Renal cortex interstitium (tissue), 15 donors: ENCODE results near the gene MTERF1. TPM values are rescaled to one million over a fixed set of nuclear protein-coding genes. Genes with fewer than 3 reads are reported as not detected.
A peak's percentile ranks its signal among the peaks of the same experiment; 100 is the strongest.
"Not testable (repeated sequence)": the region's sequence is repeated elsewhere in the genome, so short reads cannot be mapped to it uniquely, and the experiment has no call there.

Source experiments
- DNase-seq, 11 donors: peaks; one replicate each; pipeline ENCODE4 v3.0.0-alpha.2; 2013; ENCODE audit warnings: low read depth in 9 of 11, low spot score in 4 of 11; ENCODE audit errors: extremely low read depth in 1 of 11
- long read RNA-seq, 16 experiments: transcript quantifications; one replicate each; lab custom pipeline, GENCODE V29; 2026
- polyA plus RNA-seq, 3 donors: library from polyadenylated mRNA; unstranded; fragments of 120-200 nt; gene quantifications; one replicate each; pipeline ENCODE4 v1.2.1, GENCODE V29; 2013; ENCODE audit not compliant: insufficient read length in 3 of 3

Gene MTERF1, protein sequence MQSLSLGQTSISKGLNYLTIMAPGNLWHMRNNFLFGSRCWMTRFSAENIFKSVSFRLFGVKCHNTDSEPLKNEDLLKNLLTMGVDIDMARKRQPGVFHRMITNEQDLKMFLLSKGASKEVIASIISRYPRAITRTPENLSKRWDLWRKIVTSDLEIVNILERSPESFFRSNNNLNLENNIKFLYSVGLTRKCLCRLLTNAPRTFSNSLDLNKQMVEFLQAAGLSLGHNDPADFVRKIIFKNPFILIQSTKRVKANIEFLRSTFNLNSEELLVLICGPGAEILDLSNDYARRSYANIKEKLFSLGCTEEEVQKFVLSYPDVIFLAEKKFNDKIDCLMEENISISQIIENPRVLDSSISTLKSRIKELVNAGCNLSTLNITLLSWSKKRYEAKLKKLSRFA
- 10 to 100 TPM; 17.9 to 21.4 (median 18.1) TPM for polyA plus RNA-seq
- long read RNA-seq, donor 1, transcript MTERF1-201 (3 exons, 1,997 nt), result major isoform, 6 of 7 reads
- long read RNA-seq, donor 1, partial matches to known transcripts, result 0 of 7 reads
- long read RNA-seq, donor 1, other reads (novel, unspliced or antisense), result 0 of 7 reads
- long read RNA-seq, donor 2, partial matches to known transcripts, result 0 of 3 reads
- long read RNA-seq, donor 2, other reads (novel, unspliced or antisense), result 0 of 3 reads
- long read RNA-seq, donor 3, partial matches to known transcripts, result 0 of 5 reads
- long read RNA-seq, donor 3, other reads (novel, unspliced or antisense), result 0 of 5 reads
- long read RNA-seq, donor 4, partial matches to known transcripts, result 0 of 2 reads
- long read RNA-seq, donor 4, other reads (novel, unspliced or antisense), result 0 of 2 reads
- long read RNA-seq, donor 5, result 0 reads
- long read RNA-seq, donor 6, partial matches to known transcripts, result 0 of 3 reads
- long read RNA-seq, donor 6, other reads (novel, unspliced or antisense), result 0 of 3 reads
- long read RNA-seq, donor 7, partial matches to known transcripts, result 0 of 6 reads
- long read RNA-seq, donor 7, other reads (novel, unspliced or antisense), result 0 of 6 reads
- long read RNA-seq, donor 8, result 0 reads
- long read RNA-seq, donor 9, partial matches to known transcripts, result 0 of 4 reads
- long read RNA-seq, donor 9, other reads (novel, unspliced or antisense), result 0 of 4 reads
- long read RNA-seq, donor 10, transcript MTERF1-201 (3 exons, 1,997 nt), result major isoform, 5 of 192 reads
- long read RNA-seq, donor 10, partial matches to known transcripts, result 186 of 192 reads
- long read RNA-seq, donor 10, other reads (novel, unspliced or antisense), result 0 of 192 reads
- long read RNA-seq, donor 11, partial matches to known transcripts, result 0 of 5 reads
- long read RNA-seq, donor 11, other reads (novel, unspliced or antisense), result 0 of 5 reads
- long read RNA-seq, donor 12, partial matches to known transcripts, result 156 of 156 reads
- long read RNA-seq, donor 12, other reads (novel, unspliced or antisense), result 0 of 156 reads
- long read RNA-seq, donor 13, result 0 reads
- long read RNA-seq, donor 14, transcript MTERF1-201 (3 exons, 1,997 nt), result major isoform, 5 of 5 reads
- long read RNA-seq, donor 14, partial matches to known transcripts, result 0 of 5 reads
- long read RNA-seq, donor 14, other reads (novel, unspliced or antisense), result 0 of 5 reads
- long read RNA-seq, donor 15, partial matches to known transcripts, result 0 of 1 reads
- long read RNA-seq, donor 15, other reads (novel, unspliced or antisense), result 0 of 1 reads
- long read RNA-seq, donor 16, transcript MTERF1-201 (3 exons, 1,997 nt), result major isoform, 14 of 18 reads
- long read RNA-seq, donor 16, partial matches to known transcripts, result 0 of 18 reads
- long read RNA-seq, donor 16, other reads (novel, unspliced or antisense), result 0 of 18 reads

DNA sequence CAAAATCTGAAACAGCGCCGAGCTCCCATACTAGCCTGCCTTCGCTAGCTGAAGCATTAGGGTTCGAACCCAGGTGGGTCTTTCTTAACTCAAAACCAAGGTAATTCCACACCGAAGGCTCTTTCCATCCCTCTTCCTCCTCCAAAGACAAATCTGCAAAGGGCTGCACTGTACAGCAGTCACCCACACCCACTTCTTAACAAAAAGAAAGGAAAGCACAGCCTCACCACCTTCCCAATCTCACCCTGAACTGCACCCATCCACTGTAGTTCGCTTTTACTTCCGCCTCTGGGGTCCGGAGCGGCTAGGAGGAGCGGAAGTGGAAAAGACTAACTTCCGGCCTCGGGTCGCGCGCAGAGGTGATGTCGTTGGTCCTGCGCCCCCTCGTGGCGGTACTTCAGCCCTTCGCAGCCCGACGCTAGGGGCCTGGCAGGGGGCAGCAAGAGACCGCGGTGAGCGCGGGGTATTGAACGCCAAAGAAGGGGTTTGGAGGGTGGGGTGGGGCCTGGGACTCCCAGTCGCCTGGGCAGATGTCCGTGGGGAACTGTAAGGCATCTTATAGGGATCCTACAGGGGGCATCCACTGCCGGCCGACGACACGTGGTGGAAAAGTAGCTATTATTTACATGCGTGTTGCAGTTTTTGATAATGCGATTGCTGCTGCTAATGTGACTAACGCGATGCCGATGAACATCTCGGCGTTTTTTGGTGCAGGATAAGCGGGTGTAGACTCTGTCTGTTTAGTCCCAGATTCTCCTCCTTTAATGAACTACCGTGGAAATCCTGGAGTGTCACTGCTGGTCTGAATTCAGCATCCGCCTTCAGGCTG is at the start of gene MTERF1:
Gene MTERF1, minus strand, starts transcription at position 290 of the 829 bp plus-strand sequence. CDS start 619 bp downstream, outside the sequence.
- peak; percentile 85 to 96 (median 91) for DNase-seq

- DNase-seq, result no peak
Observed at GRCh38 chr7:91929463-91929862, 49.0 kb upstream of the MTERF1 start.

DNA sequence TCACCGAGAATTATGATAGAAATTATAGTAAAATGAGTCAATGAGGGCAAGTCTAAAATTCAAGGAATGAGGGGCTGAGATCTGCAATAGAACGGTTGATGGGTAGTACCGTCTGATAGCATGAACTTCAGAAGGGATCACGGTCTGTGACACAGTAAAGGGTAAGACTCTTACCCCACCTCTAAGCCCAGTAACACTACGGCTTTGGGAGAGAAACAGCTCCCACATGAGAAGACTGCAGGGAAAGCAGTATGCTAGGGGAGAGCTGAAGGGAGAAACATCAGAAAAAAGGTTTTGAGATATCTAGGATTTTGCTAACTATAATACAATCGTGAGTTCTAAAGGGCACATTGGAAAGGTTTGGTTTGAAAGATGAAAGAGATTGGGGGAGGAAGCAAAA is 47.4 kb upstream of the MTERF1 start:
- DNase-seq, result no peak

GRCh38 chr7:91922857-91923256 is 42.4 kb upstream of the MTERF1 start:
- no peak for DNase-seq

- no peak for DNase-seq
Observed at GRCh38 chr7:91918356-91918755, 37.9 kb upstream of the MTERF1 start.

DNA sequence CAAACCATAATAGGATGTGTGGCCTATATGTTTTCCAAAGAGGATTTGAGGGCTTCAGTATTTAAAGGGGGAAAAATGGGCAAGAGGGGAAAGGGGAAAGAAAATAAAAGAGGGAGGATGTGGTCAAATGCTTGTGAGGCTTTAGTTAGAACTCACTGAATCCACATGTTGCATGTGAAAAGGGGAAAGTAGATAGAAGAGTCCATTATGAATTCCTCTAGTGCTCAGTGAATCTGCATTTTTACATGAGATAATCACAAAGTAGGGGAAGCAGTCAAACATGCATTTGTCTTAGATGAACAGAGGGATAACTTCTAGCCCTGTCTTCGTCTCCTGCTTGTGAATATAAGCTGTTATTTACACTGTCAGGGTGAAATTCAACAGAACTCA is 35.5 kb upstream of the MTERF1 start:
- no peak for DNase-seq

GRCh38 chr7:91915401-91916050 is 35.0 kb upstream of the MTERF1 start:
- no peak for DNase-seq

DNA sequence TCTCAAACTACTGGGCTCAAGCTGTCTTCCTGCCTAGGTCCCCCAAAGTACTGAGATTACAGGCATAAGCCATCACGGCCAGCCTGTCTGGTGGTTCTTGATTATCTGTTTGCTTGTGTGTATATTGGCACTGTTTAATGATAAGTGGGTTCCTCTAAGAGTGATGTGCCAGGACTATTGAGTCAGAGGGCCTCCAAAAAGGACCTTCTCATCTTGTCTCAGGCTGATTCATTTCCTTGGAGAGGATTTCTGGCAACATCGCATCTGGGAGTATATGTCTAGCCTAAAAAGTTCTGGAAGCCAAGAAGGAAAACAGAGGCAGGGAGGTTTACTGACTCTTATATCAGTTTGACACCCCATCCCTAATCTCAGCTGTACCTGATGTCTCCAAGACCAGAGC is 33.1 kb upstream of the MTERF1 start:
- DNase-seq, result no peak

DNA sequence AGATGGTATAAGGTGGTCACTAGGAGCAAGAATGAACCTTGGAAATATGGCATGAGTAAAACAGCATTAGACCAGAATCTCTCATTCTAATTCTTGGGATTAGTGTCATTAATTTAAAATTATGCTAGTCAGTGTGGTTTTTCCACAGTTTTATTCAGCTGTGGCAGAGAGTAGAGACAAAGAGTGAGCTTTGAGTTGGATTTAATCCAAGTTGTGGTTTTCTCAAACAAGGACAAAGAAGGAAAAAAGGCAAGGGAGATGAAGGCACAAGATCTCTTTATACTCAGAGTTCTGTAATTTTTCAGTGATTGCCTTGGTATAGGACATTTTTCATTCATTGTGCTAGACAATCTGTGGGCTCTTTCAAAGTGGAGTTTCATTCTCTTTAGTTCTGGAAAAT is 32.0 kb upstream of the MTERF1 start:
- no peak for DNase-seq

- DNase-seq, result no peak
Observed at GRCh38 chr7:91911121-91911520, 30.6 kb upstream of the MTERF1 start.

- no peak for DNase-seq
Observed at GRCh38 chr7:91910171-91910570, 29.7 kb upstream of the MTERF1 start.

DNA sequence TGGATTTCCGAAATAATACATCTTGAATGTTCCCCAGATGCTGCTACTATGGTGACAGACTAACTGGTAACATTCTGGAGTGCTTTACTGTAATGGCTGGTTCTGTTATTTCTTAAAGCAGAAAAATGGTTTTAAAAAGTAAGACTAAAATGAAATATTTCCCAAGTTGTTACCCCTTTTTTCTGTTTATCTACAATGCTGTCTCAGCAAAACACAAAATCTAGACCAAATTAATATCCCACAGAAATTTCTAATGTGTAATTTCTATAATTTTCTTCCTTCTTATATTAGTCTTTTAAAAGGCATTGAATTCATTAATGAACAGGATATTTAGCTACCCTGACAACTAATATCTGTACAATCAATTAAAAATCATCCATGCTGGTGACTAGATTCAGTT is 19.1 kb upstream of the MTERF1 start:
- no peak for DNase-seq

- no peak for DNase-seq
Observed at GRCh38 chr7:91898240-91898992, 17.9 kb upstream of the MTERF1 start.

DNA sequence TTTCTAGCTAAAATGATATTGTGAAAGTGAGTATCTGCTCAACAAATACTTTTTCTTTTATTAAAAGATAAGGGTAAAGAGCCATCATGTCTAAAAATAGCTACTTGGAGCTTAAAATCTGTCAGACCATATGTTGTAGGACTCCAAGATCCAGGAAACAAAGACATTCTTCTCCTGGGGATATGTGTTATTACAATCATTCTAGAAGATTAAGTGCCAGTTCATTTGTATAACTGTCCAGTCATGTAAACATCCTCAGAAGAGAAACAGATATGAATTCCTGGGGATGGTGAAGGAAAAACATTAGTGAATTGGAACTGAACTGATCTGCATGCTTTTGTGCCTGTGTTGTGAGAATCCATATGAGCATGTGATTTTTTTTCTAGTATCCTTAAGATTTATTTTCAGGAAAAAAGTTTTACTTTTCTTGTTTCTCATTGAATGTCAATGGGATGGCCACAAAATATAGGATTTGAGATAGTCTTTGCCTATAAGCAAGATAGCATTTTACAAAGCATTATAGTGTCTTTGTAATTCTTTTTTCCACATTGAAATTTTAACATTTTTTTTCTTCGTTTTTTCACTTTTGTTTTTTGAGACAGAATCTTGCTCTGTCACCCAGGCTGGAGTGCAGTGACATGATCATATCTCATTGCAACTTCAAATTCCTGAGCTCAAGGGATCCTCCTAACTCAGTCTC is 14.4 kb upstream of the MTERF1 start:
- no peak for DNase-seq

- not testable (repeated sequence) for DNase-seq
Observed at GRCh38 chr7:91893699-91894098, 13.2 kb upstream of the MTERF1 start.
